Astrocyte (in vitro differentiated cells and primary cell): Measurements from ENCODE around the gene SNRPD3. TPM values are rescaled to one million over a fixed set of nuclear protein-coding genes. Genes with fewer than 3 reads are reported as not detected.

Experiments used
- DNase-seq: peaks from one replicate; pipeline ENCODE4 v3.0.0-alpha.2; 2010; ENCODE audit warnings: low read depth
- FAIRE-seq: peaks from 2 replicates; lab custom pipeline; 2011; peaks lifted over from hg19 to GRCh38; lab: Jason Lieb, UNC
- H2AFZ ChIP-seq: 2 replicates; pipeline ENCODE4 v1.6.0; 2012; ENCODE audit warnings: low read depth, low read length, inconsistent platforms
- H3K27ac ChIP-seq: 2 replicates; pipeline ENCODE4 v1.5.1; 2011; ENCODE audit warnings: low read depth, low read length, inconsistent platforms
- H3K27me3 ChIP-seq: 2 replicates; pipeline ENCODE4 v1.6.0; 2011; ENCODE audit warnings: low read length, inconsistent platforms; ENCODE audit not compliant: insufficient read depth
- H3K36me3 ChIP-seq: 2 replicates; pipeline ENCODE4 v1.5.1; 2011; ENCODE audit warnings: low read length, inconsistent platforms; ENCODE audit not compliant: insufficient read depth
- H3K4me1 ChIP-seq: 2 replicates; pipeline ENCODE4 v1.5.1; 2011; ENCODE audit warnings: low read length, inconsistent platforms; ENCODE audit not compliant: insufficient read depth
- H3K4me2 ChIP-seq: 2 replicates; pipeline ENCODE4 v1.6.0; 2012; ENCODE audit warnings: low read length, inconsistent platforms
- H3K4me3 ChIP-seq: 2 replicates; pipeline ENCODE4 v1.5.1; 2011; ENCODE audit warnings: low read depth, mild to moderate bottlenecking, low read length, inconsistent platforms; ENCODE audit not compliant: insufficient read depth
- H3K79me2 ChIP-seq: 2 replicates; pipeline ENCODE4 v1.6.0; 2012; ENCODE audit warnings: mild to moderate bottlenecking, low read length, inconsistent platforms; ENCODE audit not compliant: insufficient read depth
- H3K9ac ChIP-seq: 2 replicates; pipeline ENCODE4 v1.6.0; 2012; ENCODE audit warnings: mild to moderate bottlenecking, low read length, inconsistent platforms
- H3K9me3 ChIP-seq: 2 replicates; pipeline ENCODE4 v1.5.1; 2012; ENCODE audit warnings: low read depth, mild to moderate bottlenecking, low read length, inconsistent platforms; ENCODE audit not compliant: insufficient read depth
- H4K20me1 ChIP-seq: 2 replicates; pipeline ENCODE4 v1.6.0; 2012; ENCODE audit warnings: low read length, inconsistent platforms; ENCODE audit not compliant: insufficient read depth
- H3K27ac Mint-ChIP-seq: one replicate; pipeline ENCODE4 v1.8.0; 2021; ENCODE audit warnings: mild to moderate bottlenecking, mixed read lengths; ENCODE audit not compliant: unreplicated experiment
- H3K27me3 Mint-ChIP-seq: one replicate; pipeline ENCODE4 v1.8.0; 2021; ENCODE audit warnings: low read depth, mixed read lengths; ENCODE audit not compliant: unreplicated experiment
- H3K36me3 Mint-ChIP-seq: one replicate; pipeline ENCODE4 v1.8.0; 2021; ENCODE audit warnings: low read depth, mixed read lengths; ENCODE audit not compliant: unreplicated experiment
- H3K4me1 Mint-ChIP-seq: one replicate; pipeline ENCODE4 v1.8.0; 2021; ENCODE audit warnings: low read depth, mixed read lengths; ENCODE audit not compliant: unreplicated experiment
- H3K4me3 Mint-ChIP-seq: one replicate; pipeline ENCODE4 v1.8.0; 2021; ENCODE audit warnings: mild to moderate bottlenecking, moderate library complexity, mixed read lengths; ENCODE audit not compliant: unreplicated experiment
- H3K9me3 Mint-ChIP-seq: one replicate; pipeline ENCODE4 v1.8.0; 2021; ENCODE audit warnings: mild to moderate bottlenecking, mixed read lengths; ENCODE audit not compliant: unreplicated experiment
- CTCF ChIP-seq: IDR thresholded peaks from 2 replicates; pipeline ENCODE4 v1.5.1; 2011; ENCODE audit warnings: low read depth, mild to moderate bottlenecking, inconsistent platforms, low read length, moderate library complexity; ENCODE audit not compliant: insufficient read depth
- EZH2 ChIP-seq: IDR thresholded peaks from 2 replicates; pipeline ENCODE4 v1.6.1; 2012; ENCODE audit warnings: mild to moderate bottlenecking, low read length, inconsistent platforms; ENCODE audit not compliant: insufficient read depth
- total RNA-seq: library from RNA; stranded (reverse); gene quantifications from 2 replicates; pipeline ENCODE4 v1.2.1, GENCODE V29; 2021

Gene SNRPD3
- total RNA-seq, 1 donor from 2014 or later = 97.3 TPM

GRCh38 chr22:24584871-24585411 lies 29.1 kb downstream of the SNRPD3 start:
- H3K27me3 Mint-ChIP-seq = no peaks in the 10 kb centered on the region
- Histone ChIP-seq H4K20me1 (no peaks in the 10 kb centered on the region), H3K4me1 (peaks cover 16% of the 10 kb centered on the region), H3K9me3 (no peaks in the 10 kb centered on the region), H3K4me3 (no peak overlapping the region), H3K4me2 (no peak overlapping the region), H3K79me2 (no peaks in the 10 kb centered on the region), H2AFZ (no peak overlapping the region), H3K27me3 (no peaks in the 10 kb centered on the region), H3K27ac (no peak overlapping the region), H3K36me3 (no peaks in the 10 kb centered on the region), H3K9ac (no peak overlapping the region)
- no peaks in the 10 kb centered on the region for H3K9me3 Mint-ChIP-seq
- H3K4me1 Mint-ChIP-seq = peaks cover 6% of the 10 kb centered on the region
- no peaks in the 10 kb centered on the region for H3K36me3 Mint-ChIP-seq
- TF ChIP-seq EZH2 = no peak
- TF ChIP-seq CTCF = no peak
- FAIRE-seq (no peak), DNase-seq (no peak)
- no peak overlapping the region for H3K27ac Mint-ChIP-seq
- no peak overlapping the region for H3K4me3 Mint-ChIP-seq

- Mint-ChIP-seq H3K27ac (no peak overlapping the region), H3K4me1 (peaks cover 6% of the 10 kb centered on the region), H3K4me3 (no peak overlapping the region), H3K27me3 (no peaks in the 10 kb centered on the region), H3K9me3 (no peaks in the 10 kb centered on the region), H3K36me3 (no peaks in the 10 kb centered on the region)
- Histone ChIP-seq H3K79me2 (no peaks in the 10 kb centered on the region), H2AFZ (no peak overlapping the region), H3K4me1 (peaks cover 16% of the 10 kb centered on the region), H3K27me3 (no peaks in the 10 kb centered on the region), H4K20me1 (no peaks in the 10 kb centered on the region), H3K4me3 (no peak overlapping the region), H3K9ac (no peak overlapping the region), H3K36me3 (no peaks in the 10 kb centered on the region), H3K9me3 (no peaks in the 10 kb centered on the region), H3K27ac (no peak overlapping the region), H3K4me2 (no peak overlapping the region)
- no peak for DNase-seq
- FAIRE-seq = no peak
- TF ChIP-seq EZH2 (no peak), CTCF (no peak)
These were observed 29.7 kb downstream of the SNRPD3 start for GRCh38 chr22:24585461-24585860.

- no peak overlapping the region for H3K4me3 Mint-ChIP-seq
- no peak for FAIRE-seq
- no peak for DNase-seq
These were observed 30.2 kb downstream of the SNRPD3 start for GRCh38 chr22:24585927-24586546.

More at GRCh38 chr22:24585927-24586546, 30.2 kb downstream of the SNRPD3 start:
- Histone ChIP-seq H3K27me3 (no peaks in the 10 kb centered on the region), H3K4me1 (peaks cover 16% of the 10 kb centered on the region), H4K20me1 (no peaks in the 10 kb centered on the region), H3K4me3 (no peak overlapping the region), H2AFZ (no peak overlapping the region), H3K4me2 (no peak overlapping the region), H3K9ac (no peak overlapping the region), H3K9me3 (no peaks in the 10 kb centered on the region), H3K36me3 (no peaks in the 10 kb centered on the region), H3K27ac (no peak overlapping the region), H3K79me2 (no peaks in the 10 kb centered on the region)
- H3K36me3 Mint-ChIP-seq = no peaks in the 10 kb centered on the region
- peaks cover 6% of the 10 kb centered on the region for H3K4me1 Mint-ChIP-seq
- H3K9me3 Mint-ChIP-seq = no peaks in the 10 kb centered on the region
- H3K27ac Mint-ChIP-seq = no peak overlapping the region
- TF ChIP-seq EZH2 (no peak), CTCF (no peak)
- H3K27me3 Mint-ChIP-seq = no peaks in the 10 kb centered on the region
